Thymus (tissue), 11 donors: ENCODE results near the gene SUGP1. TPM values are rescaled to one million over a fixed set of nuclear protein-coding genes. Genes with fewer than 3 reads are reported as not detected.
"Not testable (repeated sequence)": the region's sequence is repeated elsewhere in the genome, so short reads cannot be mapped to it uniquely, and the experiment has no call there.

Experiments
- DNase-seq, 9 donors: peaks; one replicate each; pipeline ENCODE4 v3.0.0-alpha.2; 2013; ENCODE audit warnings: low spot score in 9 of 9, low read depth in 6 of 9, missing footprints in 1 of 9
- H3K27ac ChIP-seq, 2 donors: one replicate each; pipeline ENCODE4 v1.5.1; 2013; ENCODE audit warnings: control low read depth in 1 of 2, low read depth in 1 of 2, low read length in 1 of 2, mild to moderate bottlenecking in 1 of 2, moderate library complexity in 1 of 2
- H3K27me3 ChIP-seq, 2 donors: one replicate each; pipeline ENCODE4 v1.5.1; 2013; ENCODE audit warnings: low read length in 1 of 2; ENCODE audit not compliant: control insufficient read depth in 2 of 2, insufficient read depth in 1 of 2
- H3K36me3 ChIP-seq, 2 donors: one replicate each; pipeline ENCODE4 v1.5.1; 2013; ENCODE audit warnings: low read length in 1 of 2, mild to moderate bottlenecking in 1 of 2, moderate library complexity in 1 of 2; ENCODE audit not compliant: control insufficient read depth in 2 of 2, insufficient read depth in 2 of 2
- H3K4me1 ChIP-seq, 2 donors: one replicate each; pipeline ENCODE4 v1.5.1; 2013; ENCODE audit warnings: low read length in 2 of 2; ENCODE audit not compliant: control insufficient read depth in 2 of 2, insufficient read depth in 2 of 2
- H3K4me3 ChIP-seq, 2 donors: one replicate each; pipeline ENCODE4 v1.5.1; 2013; ENCODE audit warnings: low read length in 2 of 2, control low read depth in 1 of 2, mild to moderate bottlenecking in 1 of 2
- H3K9me3 ChIP-seq, 2 donors: one replicate each; pipeline ENCODE4 v1.5.1; 2013; ENCODE audit warnings: low read length in 1 of 2, mild to moderate bottlenecking in 1 of 2; ENCODE audit not compliant: control insufficient read depth in 2 of 2, insufficient read depth in 1 of 2
- WGBS: extraction: QIAGEN DNeasy Blood & Tissue Kit; methylation state at CpG from one replicate; pipeline ENCODE4 v1.1.7; 2013; 5-methylcytosine and 5-hydroxymethylcytosine counted together
- polyA plus RNA-seq: library from polyadenylated mRNA; stranded (reverse); fragments of 200-250 nt; gene quantifications from one replicate; pipeline ENCODE4 v1.2.3, GENCODE V29; 2013
- total RNA-seq: library from RNA; stranded (reverse); fragments of 120-200 nt; gene quantifications from one replicate; pipeline ENCODE4 v1.2.4, GENCODE V29; 2013
- donor health status: healthy.

SUGP1 gene
- total and polyA plus RNA-seq, 2 donors = 31.8 to 62.7 TPM

DNA sequence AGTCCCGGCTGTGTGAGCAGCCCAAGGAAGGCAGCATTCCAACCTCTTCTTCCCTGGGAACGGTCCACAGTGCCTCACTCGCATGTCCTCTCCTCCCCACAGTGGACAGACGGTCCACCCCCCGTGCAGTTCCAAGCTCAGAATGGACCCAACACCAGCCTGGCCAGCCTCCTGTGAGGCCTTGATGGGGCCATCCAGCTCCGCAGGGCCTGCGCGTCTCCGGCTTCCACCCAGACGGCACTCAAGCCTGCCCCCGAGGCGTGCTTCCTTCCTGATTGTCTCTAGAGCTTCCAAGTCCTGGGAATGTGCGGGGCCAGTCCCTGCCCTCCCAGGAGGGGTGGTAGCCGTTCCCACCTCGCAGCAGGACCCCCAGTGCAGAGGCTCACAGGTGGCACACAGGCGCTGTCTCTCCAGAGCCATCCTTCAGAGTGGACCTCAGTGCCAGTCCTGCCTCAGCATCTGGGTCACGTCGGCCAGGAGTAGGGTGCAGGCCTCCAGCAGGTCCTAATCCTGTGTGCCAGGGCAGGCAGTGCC lies 35.4 kb upstream of the SUGP1 start:
- Histone ChIP-seq H3K4me3 (no peak overlapping the region), H3K9me3 (peaks cover 0 to 2% of the 10 kb centered on the region in 2 donors), H3K27me3 (no peaks in the 10 kb centered on the region), H3K4me1 (peaks cover 0 to 4% of the 10 kb centered on the region in 2 donors), H3K27ac (no peak overlapping the region), H3K36me3 (peaks cover 64 to 69% of the 10 kb centered on the region in 2 donors)
- DNase-seq = no peak
- 97% methylated on average over 18 of the region's 18 CpGs for WGBS

DNA sequence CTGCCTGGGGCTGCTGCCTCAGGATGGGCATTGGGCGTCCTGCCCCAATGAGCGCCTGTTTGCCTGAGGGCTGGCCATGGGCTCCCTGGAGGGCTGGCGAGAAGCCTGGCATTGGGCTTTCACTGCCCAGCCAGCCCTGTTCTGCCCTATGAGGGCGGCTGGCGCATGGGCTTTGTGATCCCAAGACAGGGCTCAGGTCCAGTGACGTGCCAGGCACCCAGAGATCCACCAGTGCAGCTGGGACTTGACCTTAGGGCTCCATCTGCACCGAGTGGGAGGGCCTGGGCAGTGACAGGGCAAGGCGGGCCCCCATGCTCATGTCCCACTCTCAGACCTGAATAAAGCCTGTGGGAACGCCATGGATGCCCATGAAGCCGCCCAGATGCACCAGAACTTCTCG lies 34.6 kb upstream of the SUGP1 start:
- DNase-seq = no peak

DNA sequence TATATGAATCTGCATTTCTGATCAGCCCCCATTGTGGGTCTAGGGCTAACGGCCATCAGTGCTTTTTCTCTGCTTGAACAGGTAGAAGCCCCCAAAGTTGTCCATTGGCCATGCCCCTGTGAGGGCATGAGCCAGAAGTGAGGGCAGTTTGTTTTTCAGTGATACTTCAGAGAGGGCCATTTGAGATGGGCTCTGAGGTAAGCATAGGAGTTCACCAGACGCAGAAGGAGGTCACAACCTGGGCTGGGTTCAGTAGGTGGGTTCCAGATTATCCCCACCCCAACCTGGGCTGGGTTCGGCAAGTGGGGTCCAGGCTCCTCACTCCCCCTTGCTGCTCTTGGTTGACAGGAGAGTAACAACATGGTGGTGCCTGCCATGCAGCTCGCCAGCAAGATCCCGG lies 33.7 kb upstream of the SUGP1 start:
- peaks cover 74 to 77% of the 10 kb centered on the region in 2 donors for H3K36me3 ChIP-seq
- no peak overlapping the region for H3K4me3 ChIP-seq
- H3K27ac ChIP-seq = no peak overlapping the region
- DNase-seq = no peak
- no peaks in the 10 kb centered on the region for H3K27me3 ChIP-seq
- H3K9me3 ChIP-seq = peaks cover 0 to 2% of the 10 kb centered on the region in 2 donors
- peaks cover 0 to 4% of the 10 kb centered on the region in 2 donors for H3K4me1 ChIP-seq
- WGBS = 98% methylated on average over 5 of the region's 5 CpGs

More for the DNA sequence above, 34.6 kb upstream of the SUGP1 start:
- Histone ChIP-seq H3K27me3 (no peaks in the 10 kb centered on the region), H3K9me3 (peaks cover 0 to 2% of the 10 kb centered on the region in 2 donors), H3K4me1 (peaks cover 0 to 4% of the 10 kb centered on the region in 2 donors), H3K27ac (no peak overlapping the region), H3K4me3 (no peak overlapping the region), H3K36me3 (peaks cover 65 to 69% of the 10 kb centered on the region in 2 donors)
- 98% methylated on average over 11 of the region's 11 CpGs for WGBS

DNA sequence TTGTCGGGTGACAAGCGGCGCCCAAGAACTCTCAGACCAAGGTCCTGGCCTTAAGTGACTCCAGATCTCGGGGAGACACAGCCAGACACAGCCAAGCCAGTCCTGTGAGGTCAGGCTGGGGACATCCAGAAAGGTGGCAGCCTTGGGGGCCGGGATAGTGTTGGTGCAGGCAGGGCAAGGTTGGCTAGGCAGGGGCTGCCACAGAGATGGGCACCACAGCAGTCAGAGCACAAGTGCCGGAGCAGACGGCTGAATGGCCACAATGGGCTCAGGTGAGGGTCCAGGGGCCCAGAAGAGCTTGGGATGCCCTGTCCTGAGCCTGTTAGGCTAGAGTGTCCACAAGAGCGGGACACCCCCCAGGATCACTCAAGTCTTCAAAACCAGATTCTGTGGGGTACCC lies 32.5 kb upstream of the SUGP1 start:
- no peak overlapping the region for H3K27ac ChIP-seq
- H3K27me3 ChIP-seq = no peaks in the 10 kb centered on the region
- H3K9me3 ChIP-seq = peaks cover 0 to 2% of the 10 kb centered on the region in 2 donors
- H3K4me3 ChIP-seq = no peak overlapping the region
- WGBS = 98% methylated on average over 8 of the region's 8 CpGs
- no peak for DNase-seq
- H3K36me3 ChIP-seq = peaks cover 85% of the 10 kb centered on the region in 2 donors
- H3K4me1 ChIP-seq = no peaks in the 10 kb centered on the region

DNA sequence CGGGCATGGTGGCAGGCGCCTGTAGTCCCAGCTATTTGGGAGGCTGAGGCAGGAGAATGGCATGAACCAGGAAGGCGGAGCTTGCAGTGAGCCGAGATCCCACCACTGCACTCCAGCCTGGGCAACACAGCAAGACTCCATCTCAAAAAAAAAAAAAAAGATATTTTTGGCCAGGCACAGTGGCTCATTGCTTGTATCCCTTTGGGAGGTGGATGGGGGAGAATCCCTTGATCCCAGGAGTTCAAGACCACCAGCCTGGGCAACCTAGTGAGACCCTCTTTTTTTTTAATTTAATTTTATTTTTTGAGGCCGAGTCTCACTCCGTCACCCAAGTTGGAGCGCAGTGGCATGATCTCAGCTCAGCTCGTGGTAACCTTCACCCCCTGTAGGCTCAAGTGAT lies 30.4 kb upstream of the SUGP1 start:
- DNase-seq, H3K27me3 ChIP-seq, H3K4me1 ChIP-seq, H3K9me3 ChIP-seq, H3K27ac ChIP-seq, H3K4me3 ChIP-seq: not testable (repeated sequence)
- WGBS = 96% methylated on average over 8 of the region's 8 CpGs
- H3K36me3 ChIP-seq = peaks cover 88 to 89% of the 10 kb centered on the region in 2 donors

DNA sequence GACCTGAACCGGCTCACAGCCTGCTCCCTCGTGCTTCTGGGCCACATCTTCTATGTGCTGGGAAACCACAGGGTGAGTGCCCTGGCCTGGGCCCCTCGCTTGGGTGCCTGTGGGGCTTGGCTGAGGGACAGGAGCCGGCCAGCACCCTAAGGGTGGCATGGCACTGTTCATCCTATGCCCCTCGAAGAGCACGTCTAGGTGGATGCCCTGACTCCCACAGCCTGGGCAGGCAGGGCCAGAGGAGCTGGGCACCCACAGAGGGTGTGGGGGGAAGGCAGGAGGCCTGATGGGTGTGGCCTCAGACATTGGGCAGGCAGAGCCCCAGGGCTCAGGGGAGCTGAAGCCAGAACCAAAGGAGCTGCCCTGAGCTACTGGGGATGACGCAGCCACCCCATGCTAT lies 29.1 kb upstream of the SUGP1 start:
- H3K27ac ChIP-seq = no peak overlapping the region
- no peaks in the 10 kb centered on the region for H3K27me3 ChIP-seq
- peaks cover 88 to 89% of the 10 kb centered on the region in 2 donors for H3K36me3 ChIP-seq
- no peak for DNase-seq
- H3K4me3 ChIP-seq = no peak overlapping the region
- peaks cover 0 to 2% of the 10 kb centered on the region in 2 donors for H3K9me3 ChIP-seq
- WGBS = 98% methylated on average over 7 of the region's 7 CpGs
- H3K4me1 ChIP-seq = no peaks in the 10 kb centered on the region

DNA sequence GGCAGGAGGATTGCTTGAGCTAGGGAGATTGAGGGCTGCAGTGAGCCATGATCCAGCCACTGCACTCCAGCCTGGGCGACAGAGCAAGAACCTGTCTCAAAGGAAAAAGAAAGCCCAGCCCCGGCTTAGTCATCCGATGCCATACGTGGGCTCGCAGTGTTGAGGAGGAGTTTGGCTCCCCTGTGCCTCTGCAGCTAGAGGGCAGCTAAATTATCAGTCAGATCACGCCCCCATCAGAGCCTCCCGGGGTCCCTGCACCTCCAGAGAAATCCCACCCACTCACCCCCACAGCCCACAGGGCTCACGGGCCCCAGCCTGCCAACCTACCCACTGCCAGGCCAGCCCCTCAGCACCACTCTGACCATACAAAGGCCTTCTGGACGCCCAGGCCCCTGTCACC lies 28.0 kb upstream of the SUGP1 start:
- Histone ChIP-seq H3K27me3 (no peaks in the 10 kb centered on the region), H3K4me1 (no peaks in the 10 kb centered on the region), H3K27ac (no peak overlapping the region), H3K9me3 (no peaks in the 10 kb centered on the region), H3K4me3 (no peak overlapping the region), H3K36me3 (peaks cover 85 to 89% of the 10 kb centered on the region in 2 donors)
- no peak for DNase-seq
- 96% methylated on average over 9 of the region's 9 CpGs for WGBS

DNA sequence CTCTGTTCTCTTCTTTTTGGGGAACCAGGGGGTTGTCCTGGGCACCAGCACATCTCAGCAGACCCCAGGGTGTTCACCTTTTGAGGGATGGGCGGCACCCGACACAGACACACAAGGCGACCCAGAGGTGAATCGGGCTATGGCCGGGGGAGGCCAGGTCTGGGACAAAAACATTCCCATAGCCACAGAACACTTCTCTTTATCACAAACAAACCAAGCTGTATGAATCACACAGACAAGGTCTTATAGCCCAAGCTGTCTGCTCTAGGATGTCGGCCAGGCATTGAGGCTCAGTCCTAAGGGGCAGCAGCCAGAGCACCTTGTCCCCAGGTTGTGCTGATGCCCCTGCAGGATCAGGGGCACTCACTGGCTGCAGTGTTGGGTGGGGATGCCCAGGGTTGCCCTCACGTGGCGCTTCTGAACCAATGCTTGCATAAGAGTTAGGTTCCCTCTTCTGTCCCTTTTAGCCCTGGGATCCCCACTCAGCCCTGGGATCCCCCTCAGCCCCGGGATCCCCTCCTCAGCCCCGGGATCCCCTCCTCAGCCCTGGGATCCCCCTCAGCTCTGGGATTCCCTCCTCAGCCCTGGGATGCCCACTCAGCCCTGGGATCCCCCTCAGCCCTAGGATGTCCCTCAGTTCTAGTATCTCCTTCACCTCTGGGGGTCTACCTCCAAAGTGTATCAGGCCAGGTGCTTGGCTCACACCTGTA lies 27.2 kb upstream of the SUGP1 start:
- Histone ChIP-seq H3K9me3 (no peaks in the 10 kb centered on the region), H3K27me3 (no peaks in the 10 kb centered on the region), H3K4me1 (no peaks in the 10 kb centered on the region), H3K36me3 (peaks cover 87 to 90% of the 10 kb centered on the region in 2 donors), H3K27ac (no peak overlapping the region), H3K4me3 (no peak overlapping the region)
- 96% methylated on average over 10 of the region's 10 CpGs for WGBS
- no peak for DNase-seq

DNA sequence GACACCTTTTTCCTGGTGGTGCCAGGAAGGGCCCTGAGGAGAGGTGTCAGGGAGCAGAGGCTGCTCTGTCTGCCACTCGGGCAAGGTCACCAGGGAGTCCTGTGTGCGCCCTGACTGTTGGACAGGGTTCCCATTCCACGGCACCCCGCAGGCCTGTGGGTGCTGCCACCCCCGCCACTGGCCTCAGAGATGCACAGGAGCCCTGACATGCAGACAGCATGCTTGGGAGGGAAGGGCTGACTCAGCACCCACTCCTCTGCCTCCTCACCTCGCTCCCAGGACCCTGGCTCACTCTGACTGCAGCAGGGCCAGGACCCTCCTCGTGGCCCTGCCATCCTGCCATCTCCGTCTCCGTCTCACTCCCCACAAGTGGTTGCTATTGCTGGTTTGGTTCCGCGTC lies 25.7 kb upstream of the SUGP1 start:
- no peak overlapping the region for H3K27ac ChIP-seq
- peaks cover 87 to 90% of the 10 kb centered on the region in 2 donors for H3K36me3 ChIP-seq
- no peak for DNase-seq
- no peak overlapping the region for H3K4me3 ChIP-seq
- WGBS = 98% methylated on average over 11 of the region's 11 CpGs
- H3K9me3 ChIP-seq = no peaks in the 10 kb centered on the region
- H3K27me3 ChIP-seq = no peaks in the 10 kb centered on the region
- H3K4me1 ChIP-seq = no peaks in the 10 kb centered on the region
